ENCODE results near the gene DPP4. TPM values are rescaled to one million over a fixed set of nuclear protein-coding genes. Genes with fewer than 3 reads are reported as not detected.

The DPP4 gene
- total and polyA plus RNA-seq, 2 of the 13 experiments (the other 11 are each of a cell fraction or from before 2014, with no cell fraction given): 39.4 to 109 TPM

DNA sequence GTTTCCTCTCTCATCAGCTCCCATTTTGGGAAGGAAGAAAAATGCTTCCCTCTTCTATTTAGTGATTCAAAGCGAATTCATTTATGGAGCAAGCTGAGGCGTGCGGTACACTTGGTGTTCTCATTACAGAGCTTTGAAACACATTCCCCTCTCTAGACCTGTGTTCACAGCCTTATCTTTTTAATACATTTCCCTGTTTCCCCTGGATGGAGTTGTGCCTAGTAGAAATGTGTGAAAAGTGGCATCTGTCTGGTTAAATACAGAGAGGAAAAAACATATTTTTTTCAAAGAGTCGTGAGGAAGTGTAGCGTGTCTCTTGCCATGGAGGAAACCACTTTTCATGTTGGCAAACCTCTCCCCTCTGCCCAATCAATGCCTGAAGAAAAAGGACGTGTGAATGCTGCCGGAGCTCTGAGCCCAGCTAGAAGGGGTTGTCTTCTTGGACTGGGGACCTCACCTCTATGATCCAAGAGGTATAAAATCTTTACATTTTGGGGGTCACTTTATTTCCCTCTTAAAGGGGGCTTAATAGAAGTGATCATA is 52.4 kb downstream of the DPP4 start (continued):
- TF ChIP-seq SSRP1 (CRISPR knock-in tag; IDR thresholded peaks at IDR 0.05) (no peak), SRSF1 (optimal IDR thresholded peaks at IDR 0.05; ENCODE audit: low read depth, low read length) (no peak), ATRX (CRISPR knock-in tag; IDR thresholded peaks at IDR 0.05; ENCODE audit: borderline replicate concordance) (no peak), ZNF260 (CRISPR knock-in tag; IDR thresholded peaks at IDR 0.05; ENCODE audit: borderline replicate concordance, low read depth) (no peak), ZNF501 (CRISPR knock-in tag; IDR thresholded peaks at IDR 0.05) (no peak), MAZ (IDR thresholded peaks at IDR 0.05; ENCODE audit: borderline replicate concordance, low read depth, low read length) (no peak), MAZ (CRISPR knock-in tag; IDR thresholded peaks at IDR 0.05; ENCODE audit: low read depth) (no peak)
- TF ChIP-seq, protein P1, sequence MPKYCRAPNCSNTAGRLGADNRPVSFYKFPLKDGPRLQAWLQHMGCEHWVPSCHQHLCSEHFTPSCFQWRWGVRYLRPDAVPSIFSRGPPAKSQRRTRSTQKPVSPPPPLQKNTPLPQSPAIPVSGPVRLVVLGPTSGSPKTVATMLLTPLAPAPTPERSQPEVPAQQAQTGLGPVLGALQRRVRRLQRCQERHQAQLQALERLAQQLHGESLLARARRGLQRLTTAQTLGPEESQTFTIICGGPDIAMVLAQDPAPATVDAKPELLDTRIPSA (CRISPR knock-in tag; IDR thresholded peaks at IDR 0.05; ENCODE audit: borderline replicate concordance): no peak
- TF ChIP-seq, protein P2, sequence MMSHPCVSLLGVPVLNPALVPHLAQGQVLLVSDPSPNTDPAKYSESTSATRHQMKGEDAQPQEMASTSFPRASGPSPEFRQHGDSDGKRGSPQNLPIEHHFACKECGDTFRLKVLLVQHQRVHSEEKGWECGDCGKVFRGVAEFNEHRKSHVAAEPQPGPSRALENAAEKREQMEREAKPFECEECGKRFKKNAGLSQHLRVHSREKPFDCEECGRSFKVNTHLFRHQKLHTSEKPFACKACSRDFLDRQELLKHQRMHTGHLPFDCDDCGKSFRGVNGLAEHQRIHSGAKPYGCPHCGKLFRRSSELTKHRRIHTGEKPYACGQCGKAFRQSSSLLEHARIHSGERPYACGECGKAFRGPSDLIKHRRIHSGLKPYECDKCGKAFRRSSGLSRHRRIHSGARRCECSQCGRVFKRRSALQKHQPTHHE (CRISPR knock-in tag; IDR thresholded peaks at IDR 0.05; ENCODE audit: borderline replicate concordance): no peak
- TF ChIP-seq, protein P3, sequence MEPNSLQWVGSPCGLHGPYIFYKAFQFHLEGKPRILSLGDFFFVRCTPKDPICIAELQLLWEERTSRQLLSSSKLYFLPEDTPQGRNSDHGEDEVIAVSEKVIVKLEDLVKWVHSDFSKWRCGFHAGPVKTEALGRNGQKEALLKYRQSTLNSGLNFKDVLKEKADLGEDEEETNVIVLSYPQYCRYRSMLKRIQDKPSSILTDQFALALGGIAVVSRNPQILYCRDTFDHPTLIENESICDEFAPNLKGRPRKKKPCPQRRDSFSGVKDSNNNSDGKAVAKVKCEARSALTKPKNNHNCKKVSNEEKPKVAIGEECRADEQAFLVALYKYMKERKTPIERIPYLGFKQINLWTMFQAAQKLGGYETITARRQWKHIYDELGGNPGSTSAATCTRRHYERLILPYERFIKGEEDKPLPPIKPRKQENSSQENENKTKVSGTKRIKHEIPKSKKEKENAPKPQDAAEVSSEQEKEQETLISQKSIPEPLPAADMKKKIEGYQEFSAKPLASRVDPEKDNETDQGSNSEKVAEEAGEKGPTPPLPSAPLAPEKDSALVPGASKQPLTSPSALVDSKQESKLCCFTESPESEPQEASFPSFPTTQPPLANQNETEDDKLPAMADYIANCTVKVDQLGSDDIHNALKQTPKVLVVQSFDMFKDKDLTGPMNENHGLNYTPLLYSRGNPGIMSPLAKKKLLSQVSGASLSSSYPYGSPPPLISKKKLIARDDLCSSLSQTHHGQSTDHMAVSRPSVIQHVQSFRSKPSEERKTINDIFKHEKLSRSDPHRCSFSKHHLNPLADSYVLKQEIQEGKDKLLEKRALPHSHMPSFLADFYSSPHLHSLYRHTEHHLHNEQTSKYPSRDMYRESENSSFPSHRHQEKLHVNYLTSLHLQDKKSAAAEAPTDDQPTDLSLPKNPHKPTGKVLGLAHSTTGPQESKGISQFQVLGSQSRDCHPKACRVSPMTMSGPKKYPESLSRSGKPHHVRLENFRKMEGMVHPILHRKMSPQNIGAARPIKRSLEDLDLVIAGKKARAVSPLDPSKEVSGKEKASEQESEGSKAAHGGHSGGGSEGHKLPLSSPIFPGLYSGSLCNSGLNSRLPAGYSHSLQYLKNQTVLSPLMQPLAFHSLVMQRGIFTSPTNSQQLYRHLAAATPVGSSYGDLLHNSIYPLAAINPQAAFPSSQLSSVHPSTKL (CRISPR knock-in tag; IDR thresholded peaks at IDR 0.05): no peak
